ENCODE data around the gene ASB10.

Gene ASB10

GRCh38 chr7:151166629-151167196 lies 20.3 kb downstream of the ASB10 start:
- no peak for DNase-seq (ENCODE audit: low read depth in 2 of 2)

- no peak for DNase-seq (ENCODE audit: low read depth in 2 of 2)
These were observed 25.3 kb downstream of the ASB10 start for GRCh38 chr7:151161757-151162156.

DNA sequence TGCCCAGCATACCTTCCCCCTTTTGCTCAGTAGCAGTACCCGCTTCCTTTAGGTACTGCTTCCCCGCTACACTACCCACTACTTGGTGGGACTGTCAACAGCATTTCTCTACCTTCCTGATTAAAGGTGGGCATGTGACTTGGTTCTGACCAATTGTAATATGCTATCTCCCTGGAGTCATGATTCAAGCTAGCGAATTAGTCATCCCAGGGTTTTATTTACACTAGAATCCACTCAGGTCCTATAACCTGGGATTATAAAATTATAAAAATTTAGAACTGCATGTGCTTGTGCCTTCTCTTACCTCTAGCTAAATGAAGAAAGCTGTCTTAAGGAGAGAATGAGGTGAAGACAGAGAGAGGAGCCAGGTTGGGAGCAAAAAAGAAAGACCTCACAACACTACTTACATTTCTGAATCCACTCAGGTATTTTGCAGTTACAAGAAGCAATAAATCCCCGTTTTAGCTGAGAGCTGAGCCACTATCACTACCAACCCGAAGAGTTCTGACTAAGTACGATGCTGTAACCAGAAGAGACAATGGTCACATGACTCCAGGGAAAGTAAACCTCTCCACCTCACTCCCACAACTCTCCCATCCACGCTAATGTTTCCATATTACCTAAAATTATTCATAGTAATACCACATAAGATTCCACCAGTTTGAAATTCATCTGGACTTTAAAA lies 29.3 kb downstream of the ASB10 start:
- DNase-seq (ENCODE audit: low read depth in 2 of 2) = no peak

DNA sequence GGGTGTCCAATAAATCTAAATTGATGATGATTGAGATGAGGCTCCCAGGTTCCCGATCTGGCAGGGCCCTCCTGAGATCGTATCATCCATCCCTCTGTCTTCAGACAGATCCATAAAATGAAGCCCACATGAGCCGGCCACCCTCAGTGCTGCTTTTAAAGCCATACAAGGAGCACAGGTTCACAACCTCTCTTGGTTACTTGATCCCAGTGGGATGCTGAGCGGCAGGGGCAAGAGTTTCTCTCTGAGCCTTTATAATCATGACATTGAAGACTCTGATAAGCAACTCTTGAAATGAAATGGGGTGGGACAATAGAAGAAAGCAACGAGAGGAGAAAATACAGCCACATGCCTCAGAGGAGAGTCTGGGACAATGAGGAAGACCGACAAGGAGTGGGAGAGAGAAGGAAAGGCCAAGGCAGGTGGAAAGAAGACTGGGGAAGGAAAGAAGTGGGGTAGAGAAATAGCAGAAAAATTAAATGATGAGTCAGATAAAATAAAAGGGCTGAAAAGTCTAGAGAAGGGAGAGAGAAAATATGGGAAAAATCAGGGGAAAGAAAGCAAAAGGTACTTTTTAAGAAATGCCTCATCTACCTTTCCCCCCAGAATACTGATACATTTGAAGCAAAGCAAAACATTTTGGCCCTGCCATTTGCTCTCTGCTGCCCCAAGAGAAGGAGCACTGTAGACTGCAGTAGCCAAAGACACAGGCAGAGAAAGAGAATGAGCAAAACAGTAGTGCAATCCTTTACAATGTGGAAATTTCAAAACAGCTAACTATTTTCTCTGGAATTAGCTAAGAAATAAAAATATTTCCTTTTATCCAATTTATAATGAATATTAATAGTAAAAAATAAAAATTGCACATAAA lies 34.2 kb downstream of the ASB10 start:
- DNase-seq (ENCODE audit: low read depth in 2 of 2) = no peak

- no peak for DNase-seq (ENCODE audit: low read depth in 2 of 2)
These were observed 36.7 kb downstream of the ASB10 start for GRCh38 chr7:151150388-151150787.

DNA sequence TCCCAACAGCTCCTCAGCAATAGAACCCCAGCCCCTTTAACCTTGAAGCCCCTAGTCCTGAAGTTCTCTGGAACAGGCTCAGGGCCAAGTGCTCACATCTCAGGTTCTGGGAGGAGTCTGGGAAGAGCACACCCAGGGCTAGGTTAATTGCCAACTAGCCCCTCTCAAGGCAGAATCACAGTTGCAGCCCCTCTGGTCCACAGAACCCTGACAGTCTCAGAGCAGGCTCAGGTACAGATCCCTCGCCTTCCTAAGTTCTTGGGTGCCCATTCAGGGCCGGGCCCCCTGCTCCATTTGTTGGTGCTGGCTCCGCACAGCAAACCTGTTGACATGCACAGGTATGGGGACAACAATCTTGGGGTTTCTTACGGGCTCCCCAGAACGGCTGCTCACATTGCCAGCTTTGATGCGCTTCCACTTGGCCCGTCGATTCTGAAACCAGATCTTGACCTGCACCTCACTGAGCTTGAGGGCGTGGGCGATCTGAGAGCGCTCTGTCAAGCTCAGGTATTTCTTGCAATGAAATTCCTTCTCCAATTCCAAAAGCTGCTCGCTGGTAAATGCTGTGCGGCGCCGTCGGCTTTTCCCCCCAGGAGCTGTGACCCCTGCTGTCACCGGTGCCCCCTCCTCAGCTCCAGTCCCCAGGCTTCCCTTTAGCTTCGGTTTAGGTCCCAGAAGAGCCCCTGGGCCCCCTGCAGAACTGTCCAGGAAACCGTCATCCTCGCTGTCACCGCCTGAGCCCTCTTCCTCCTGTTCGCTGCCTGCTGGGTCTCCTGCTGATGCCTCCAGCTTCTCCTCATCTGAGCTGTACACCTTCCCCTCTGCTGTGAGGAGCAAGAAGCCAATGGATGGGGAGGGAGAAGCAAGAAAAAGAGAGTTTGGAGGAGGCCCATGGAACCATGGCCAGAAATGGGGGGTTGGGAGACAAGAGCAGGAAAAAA lies 38.5 kb downstream of the ASB10 start:
- no peak for DNase-seq (ENCODE audit: low read depth in 2 of 2)

DNA sequence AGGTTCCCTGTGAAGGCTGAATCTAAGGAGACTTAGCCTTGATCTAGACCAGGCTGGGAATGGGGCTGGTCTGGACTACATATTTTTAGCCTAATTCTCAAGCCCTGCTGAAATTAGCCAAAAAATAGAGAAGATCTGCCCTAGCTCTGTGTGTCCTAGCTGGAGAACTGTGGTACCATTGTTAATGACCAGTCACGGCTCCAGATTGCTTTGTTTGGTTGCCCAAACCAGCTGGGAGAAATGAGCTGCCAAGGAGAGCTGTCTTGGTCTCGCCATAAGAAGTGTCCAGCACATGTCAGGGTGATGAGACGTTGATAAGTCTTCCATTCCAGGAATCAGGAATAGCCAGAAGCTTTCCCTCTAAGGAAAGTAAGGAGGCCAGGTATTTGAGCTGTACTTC lies 40.3 kb downstream of the ASB10 start:
- DNase-seq (ENCODE audit: low read depth in 2 of 2) = no peak

- DNase-seq (ENCODE audit: low read depth in 2 of 2) = no peak
These were observed 42.7 kb downstream of the ASB10 start for GRCh38 chr7:151144387-151144786.

DNA sequence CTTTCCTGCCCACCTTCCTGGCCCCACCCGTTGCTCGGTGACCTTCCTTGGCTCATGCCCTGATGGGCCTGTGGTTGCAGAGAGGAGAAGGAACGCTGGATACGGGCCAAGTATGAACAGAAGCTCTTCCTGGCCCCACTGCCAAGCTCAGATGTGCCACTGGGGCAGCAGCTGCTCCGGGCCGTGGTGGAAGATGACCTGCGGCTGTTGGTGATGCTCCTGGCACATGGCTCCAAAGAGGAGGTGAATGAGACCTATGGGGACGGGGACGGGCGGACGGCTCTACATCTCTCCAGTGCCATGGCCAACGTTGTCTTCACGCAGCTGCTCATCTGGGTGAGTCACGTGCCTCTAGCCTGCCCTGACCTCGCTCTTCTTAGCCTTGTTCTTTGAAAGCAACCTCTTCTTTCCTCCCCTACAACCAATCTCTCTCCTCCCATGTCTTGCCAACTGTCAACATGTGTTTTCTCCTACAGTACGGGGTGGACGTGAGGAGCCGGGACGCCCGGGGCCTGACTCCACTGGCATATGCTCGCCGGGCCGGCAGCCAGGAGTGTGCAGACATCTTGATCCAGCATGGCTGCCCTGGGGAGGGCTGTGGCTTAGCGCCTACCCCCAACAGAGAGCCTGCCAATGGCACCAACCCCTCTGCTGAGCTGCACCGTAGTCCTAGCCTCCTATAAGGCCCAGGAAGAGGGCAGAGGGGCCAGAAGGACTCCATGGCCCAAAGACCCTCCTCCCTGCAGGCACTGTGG lies 43.6 kb downstream of the ASB10 start:
- no peak for DNase-seq (ENCODE audit: low read depth in 2 of 2)

DNA sequence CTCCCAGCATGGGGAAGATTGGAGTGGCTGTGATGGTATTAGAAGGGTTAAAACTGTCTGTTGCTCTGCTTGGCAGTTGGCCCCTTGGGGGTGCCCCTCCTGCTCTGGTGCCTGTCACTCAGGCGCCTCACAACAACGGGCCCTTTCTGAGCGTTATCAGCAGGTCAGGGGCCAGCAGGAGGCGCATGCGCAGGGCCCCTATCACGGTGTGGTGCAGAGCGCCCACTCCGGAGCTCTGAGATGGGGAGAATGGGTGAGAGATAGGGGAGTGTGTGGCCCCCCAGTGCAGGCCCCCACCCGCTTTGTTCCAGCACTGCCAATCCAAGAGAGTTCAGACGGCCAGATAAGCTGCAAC lies 44.4 kb downstream of the ASB10 start:
- DNase-seq (ENCODE audit: low read depth in 2 of 2) = no peak

GRCh38 chr7:151141855-151142685 lies 45.0 kb downstream of the ASB10 start:
- DNase-seq (ENCODE audit: low read depth in 2 of 2) = no peak

DNA sequence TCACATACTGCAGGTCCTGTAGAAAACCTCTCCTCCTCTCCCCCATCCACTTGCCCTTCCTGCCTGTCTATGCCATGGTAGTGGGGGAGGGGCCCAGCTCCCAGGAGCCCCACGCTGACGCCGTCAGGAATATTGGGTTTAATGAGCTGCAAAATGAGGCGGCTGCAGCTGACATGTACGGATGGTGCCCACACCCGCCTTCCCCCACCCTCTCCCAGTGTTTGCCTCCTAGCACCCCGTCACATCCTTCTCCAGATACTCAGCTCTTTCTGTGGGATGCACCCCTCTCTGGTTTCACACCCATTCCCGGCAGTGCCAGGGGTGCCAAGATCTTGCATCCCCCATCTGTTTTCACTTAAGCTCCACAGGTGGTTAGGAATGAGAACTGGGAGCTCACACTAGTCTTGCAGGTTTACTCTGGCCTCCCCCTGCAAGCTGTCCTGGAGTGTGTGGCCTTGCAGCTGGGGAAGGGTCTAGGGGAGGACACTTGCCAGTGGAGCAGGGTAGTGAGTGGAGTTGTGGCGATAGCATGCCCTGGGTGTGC lies 45.7 kb downstream of the ASB10 start:
- DNase-seq (ENCODE audit: low read depth in 2 of 2) = no peak

- no peak for DNase-seq (ENCODE audit: low read depth in 2 of 2)
These were observed 46.2 kb downstream of the ASB10 start for GRCh38 chr7:151140826-151141225.

GRCh38 chr7:151139791-151140190 lies 47.3 kb downstream of the ASB10 start:
- no peak for DNase-seq (ENCODE audit: low read depth in 2 of 2)

DNA sequence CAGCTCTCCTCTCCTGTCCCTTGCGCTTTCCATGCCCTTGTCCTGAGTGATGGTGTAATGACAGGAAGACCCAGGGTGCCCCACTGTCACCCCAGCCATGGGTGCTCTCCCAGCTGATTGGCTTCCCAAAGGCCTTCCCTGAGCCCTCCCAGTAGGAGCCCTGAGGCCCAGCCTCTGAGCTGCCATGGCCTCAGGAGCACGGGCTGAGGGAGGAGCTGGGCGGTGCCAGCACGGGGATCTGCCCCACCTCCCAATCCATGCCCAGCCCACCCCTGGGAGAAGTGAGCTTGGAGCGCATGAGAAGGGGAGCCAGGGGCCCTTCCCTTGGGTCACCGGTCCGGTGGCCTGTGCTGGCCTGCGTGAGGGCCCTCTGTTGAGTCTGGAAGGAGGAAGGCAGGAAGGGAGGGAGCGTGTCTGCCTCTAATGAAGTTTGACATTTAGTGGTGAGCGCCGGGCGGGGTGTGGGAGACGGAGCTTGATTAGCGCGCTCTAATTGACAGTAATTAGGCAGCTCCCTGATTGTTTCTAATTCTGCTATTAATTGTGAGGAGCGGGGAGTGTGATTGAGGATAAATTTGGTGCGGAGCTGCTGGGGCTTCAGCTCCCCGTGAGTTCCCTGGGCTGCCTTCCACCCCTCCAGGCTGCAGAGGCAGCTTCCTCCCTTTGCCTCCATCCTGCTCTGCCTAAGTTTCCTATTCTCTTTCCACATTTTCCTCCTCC lies 47.8 kb downstream of the ASB10 start:
- DNase-seq (ENCODE audit: low read depth in 2 of 2) = no peak

- no peak for DNase-seq (ENCODE audit: low read depth in 2 of 2)
These were observed 48.7 kb downstream of the ASB10 start for GRCh38 chr7:151138153-151138851.

- no peak for DNase-seq (ENCODE audit: low read depth in 2 of 2)
These were observed 49.3 kb downstream of the ASB10 start for GRCh38 chr7:151137791-151138152.

GRCh38 chr7:151137076-151137675 lies 49.9 kb downstream of the ASB10 start:
- no peak for DNase-seq (ENCODE audit: low read depth in 2 of 2)

Data from stimulated activated CD8-positive, alpha-beta memory T cell treated with anti-CD3 and anti-CD28 coated beads, Interleukin-15, amount 100 ng/mL, for 48 hours (primary cell).